B cell (primary cell): ENCODE measurements around the gene TSPOAP1. TPM values are rescaled to one million over a fixed set of nuclear protein-coding genes. Genes with fewer than 3 reads are reported as not detected.

Experiments used
- ATAC-seq: fragments of 200-7000 bp; cut with Tn5 transposase; one replicate; pipeline ENCODE4 v1.10.0; 2021; ENCODE audit warnings: low read depth, mild to moderate bottlenecking, moderate number of reproducible peaks, moderate library complexity
- CTCF ChIA-PET: fragments of 350-600 bp; sonication (Branson Sonifier 250); formaldehyde crosslinking; loops from one replicate; lab custom pipeline; 2021; ENCODE audit warnings: antibody characterized with exemption, inconsistent platforms; lab: Charles Lee
- POLR2A ChIA-PET: fragments of 350-600 bp; sonication (Branson Sonifier 250); formaldehyde crosslinking; loops from one replicate; lab custom pipeline; 2021; ENCODE audit warnings: antibody characterized with exemption; lab: Charles Lee
- DNase-seq: peaks from one replicate; pipeline ENCODE4 v3.0.0; 2013
- H2AFZ ChIP-seq: 2 replicates; pipeline ENCODE4 v1.6.1; 2012; ENCODE audit warnings: mild to moderate bottlenecking, low read depth, low read length; ENCODE audit not compliant: insufficient read depth, poor library complexity, severe bottlenecking
- H3K27ac ChIP-seq, 2 donors: 1 replicate in 1 of 2; 2 replicates in 1 of 2; pipeline ENCODE4 v1.5.1; 2012 to 2013; ENCODE audit warnings: low read length in 2 of 2, mild to moderate bottlenecking in 2 of 2, moderate library complexity in 1 of 2
- H3K27me3 ChIP-seq, 4 experiments: fragments of 200-600 bp in 1 of 4; sonication (generic) in 1 of 4; replicated peaks in 1 of 4; 1 replicate in 2 of 4; 2 replicates in 2 of 4; pipeline versions ENCODE4 v1.6.1 to v1.7.0; 2013 to 2016; ENCODE audit warnings: low read length in 3 of 4, mild to moderate bottlenecking in 2 of 4, mixed read lengths in 1 of 4, moderate library complexity in 1 of 4; ENCODE audit not compliant: insufficient read depth in 4 of 4, control insufficient read depth in 3 of 4; ENCODE audit errors: control extremely low read depth in 1 of 4
- H3K36me3 ChIP-seq, 2 experiments: replicated peaks in 1 of 2; 1 replicate in 1 of 2; 2 replicates in 1 of 2; pipeline versions ENCODE4 v1.6.1 to v1.7.1; 2013; ENCODE audit warnings: low read length in 1 of 2; ENCODE audit not compliant: insufficient read depth in 2 of 2, control insufficient read depth in 1 of 2; ENCODE audit errors: control extremely low read depth in 1 of 2, extremely low read depth in 1 of 2
- H3K4me1 ChIP-seq, 2 donors: fragments of 200-600 bp in 1 of 2; sonication (generic) in 1 of 2; 1 replicate in 1 of 2; 2 replicates in 1 of 2; pipeline versions ENCODE4 v1.5.1 to v1.6.1; 2013 to 2017; ENCODE audit warnings: low read length in 2 of 2; ENCODE audit not compliant: control insufficient read depth in 2 of 2, insufficient read depth in 2 of 2
- H3K4me2 ChIP-seq: replicated peaks from 2 replicates; pipeline ENCODE3; 2012; ENCODE audit warnings: mild to moderate bottlenecking, low read depth, low read length; ENCODE audit not compliant: poor library complexity, severe bottlenecking
- H3K4me3 ChIP-seq, 5 experiments: fragments of 200-600 bp in 1 of 5; sonication (generic) in 1 of 5; 1 replicate in 3 of 5; 2 replicates in 2 of 5; pipeline versions ENCODE4 v1.5.1 to v1.7.0; 2011 to 2016; ENCODE audit warnings: low read length in 4 of 5, mild to moderate bottlenecking in 4 of 5, low read depth in 2 of 5, control low read depth in 1 of 5, moderate library complexity in 1 of 5; ENCODE audit not compliant: insufficient read depth in 1 of 5; ENCODE audit errors: control extremely low read depth in 1 of 5, extremely low read depth in 1 of 5
- H3K79me2 ChIP-seq: fragments of 200-600 bp; sonication (generic); one replicate; pipeline ENCODE4 v1.6.0; 2016; ENCODE audit warnings: low read length; ENCODE audit not compliant: control insufficient read depth, insufficient read depth
- H3K9ac ChIP-seq: fragments of 200-600 bp; sonication (generic); 2 replicates; pipeline ENCODE4 v1.6.1; 2017; ENCODE audit warnings: mild to moderate bottlenecking, low read length, moderate library complexity
- H3K9me3 ChIP-seq, 3 donors: one replicate each; pipeline versions ENCODE4 v1.6.1 to v1.7.1; 2013; ENCODE audit warnings: low read length in 2 of 3; ENCODE audit not compliant: control insufficient read depth in 2 of 3, insufficient read depth in 1 of 3; ENCODE audit errors: control extremely low read depth in 1 of 3
- H4K20me1 ChIP-seq: 2 replicates; pipeline ENCODE4 v1.6.0; 2012; ENCODE audit warnings: mild to moderate bottlenecking, low read length; ENCODE audit not compliant: insufficient read depth, control insufficient read depth, poor library complexity, severe bottlenecking
- H3K27ac Mint-ChIP-seq: one replicate; pipeline ENCODE4 v1.8.0; 2021; ENCODE audit warnings: mixed read lengths
- H3K27me3 Mint-ChIP-seq: one replicate; pipeline ENCODE4 v1.8.0; 2021; ENCODE audit warnings: mixed read lengths
- H3K4me1 Mint-ChIP-seq: one replicate; pipeline ENCODE4 v1.8.0; 2021; ENCODE audit warnings: mixed read lengths
- H3K4me3 Mint-ChIP-seq: one replicate; pipeline ENCODE4 v1.8.0; 2021; ENCODE audit warnings: mixed read lengths
- H3K9me3 Mint-ChIP-seq: one replicate; pipeline ENCODE4 v1.8.0; 2022; ENCODE audit warnings: mixed read lengths; ENCODE audit not compliant: insufficient read depth
- CTCF ChIP-seq: fragments of 200-600 bp; IDR thresholded peaks from one replicate; pipeline ENCODE4 v1.8.0; 2022; ENCODE audit warnings: antibody characterized with exemption, mild to moderate bottlenecking
- EZH2 ChIP-seq: IDR thresholded peaks from 2 replicates; pipeline ENCODE4 v1.6.1; 2012; ENCODE audit warnings: borderline replicate concordance, low read depth, mild to moderate bottlenecking, moderate library complexity, low read length; ENCODE audit not compliant: insufficient read depth, poor library complexity, severe bottlenecking
- WGBS: methylation state at CpG from one replicate; pipeline ENCODE4 v1.1.5; 2013; ENCODE audit warnings: missing lambda C conversion rate; ENCODE audit not compliant: insufficient coverage; 5-methylcytosine and 5-hydroxymethylcytosine counted together
- intact Hi-C: fragments of 100-400 bp; cut with micrococcal nuclease; formaldehyde crosslinking; loops from one replicate; pipeline ENCODE4 v1.10.0; 2022
- polyA plus RNA-seq: library from polyadenylated mRNA; depleted of rRNA; stranded (reverse); fragments of >200 nt; gene quantifications from 2 replicates; pipeline ENCODE4 v1.2.3, GENCODE V29; 2012
- total RNA-seq, 2 donors: library from RNA; stranded (reverse); fragments of 120-200 nt in 1 of 2; gene quantifications; 1 replicate in 1 of 2; 2 replicates in 1 of 2; pipeline versions ENCODE4 v1.2.3 to v1.2.4, GENCODE V29; 2013 to 2022

Gene TSPOAP1
- total and polyA plus RNA-seq, 2 donors (not counting 1 experiment from before 2014, with no cell fraction given), result 10.8 to 30.7 TPM

GRCh38 chr17:58284613-58285421 lies 43.8 kb downstream of the TSPOAP1 start:
- no peak overlapping the region for H2AFZ ChIP-seq
- CTCF ChIA-PET, result interaction anchor here (1.4 kb wide), 1 partner anchor 33 kb away, joined by 4 read pairs; no protein-coding TSS in a partner anchor
- POLR2A ChIA-PET, result interaction anchor here (0.6 kb wide), 1 partner anchor 271 kb away, joined by 11 read pairs; no protein-coding TSS in a partner anchor
- no peaks in the 10 kb centered on the region for H4K20me1 ChIP-seq
- peaks cover 0 to 17% (median 1%) of the 10 kb centered on the region in 4 experiments for H3K27me3 ChIP-seq
- no peaks in the 10 kb centered on the region for H3K36me3 ChIP-seq
- no peaks in the 10 kb centered on the region for H3K9me3 ChIP-seq
- H3K4me1 ChIP-seq, result no peaks in the 10 kb centered on the region
- ATAC-seq, result no peak
- DNase-seq, result no peak
- 0% methylated on average over 2 of the region's 6 CpGs for WGBS
- Mint-ChIP-seq H3K27me3 (peaks cover 31% of the 10 kb centered on the region), H3K9me3 (no peaks in the 10 kb centered on the region), H3K27ac (no peak overlapping the region), H3K4me1 (no peaks in the 10 kb centered on the region), H3K4me3 (no peak overlapping the region)
- no peaks in the 10 kb centered on the region for H3K79me2 ChIP-seq
- no peak overlapping the region for H3K4me3 ChIP-seq
- intact Hi-C loops, result no loop called here
- no peak overlapping the region for H3K9ac ChIP-seq
- no peak overlapping the region for H3K27ac ChIP-seq
- TF ChIP-seq CTCF (no peak), EZH2 (no peak)
- no peak overlapping the region for H3K4me2 ChIP-seq
